WERI-Rb-1 (cell line): ENCODE data around the gene PROKR1.
"Not testable (repeated sequence)": the region's sequence is repeated elsewhere in the genome, so short reads cannot be mapped to it uniquely, and the experiment has no call there.

Experiments used
- DNase-seq: peaks from one replicate; pipeline ENCODE4 v3.0.0-alpha.2; 2020
- H3K27ac ChIP-seq: fragments of 250-450 bp; sonication (Bioruptor Pico); 2 replicates; pipeline ENCODE4 v1.5.1; 2020; ENCODE audit warnings: mild to moderate bottlenecking, moderate library complexity
- H3K27me3 ChIP-seq: fragments of 250-450 bp; sonication (Bioruptor Pico); 2 replicates; pipeline ENCODE4 v1.5.1; 2021; ENCODE audit warnings: mild to moderate bottlenecking, low read depth, moderate library complexity; ENCODE audit not compliant: insufficient read depth, severe bottlenecking
- H3K36me3 ChIP-seq: fragments of 250-450 bp; sonication (Bioruptor Pico); 2 replicates; pipeline ENCODE4 v1.5.1; 2020; ENCODE audit warnings: mild to moderate bottlenecking, moderate library complexity
- H3K4me3 ChIP-seq: 2 replicates; pipeline ENCODE4 v1.5.1; 2011; ENCODE audit warnings: low read depth, mild to moderate bottlenecking, control low read depth, low read length
- H3K9me3 ChIP-seq: fragments of 250-450 bp; sonication (Bioruptor Pico); 2 replicates; pipeline ENCODE4 v1.5.1; 2021; ENCODE audit warnings: mild to moderate bottlenecking, moderate library complexity; ENCODE audit not compliant: severe bottlenecking
- CTCF ChIP-seq: IDR thresholded peaks from 2 replicates; pipeline ENCODE4 v1.5.1; 2011; ENCODE audit warnings: low read depth, mild to moderate bottlenecking, control low read depth, inconsistent platforms, low read length

PROKR1 gene

DNA sequence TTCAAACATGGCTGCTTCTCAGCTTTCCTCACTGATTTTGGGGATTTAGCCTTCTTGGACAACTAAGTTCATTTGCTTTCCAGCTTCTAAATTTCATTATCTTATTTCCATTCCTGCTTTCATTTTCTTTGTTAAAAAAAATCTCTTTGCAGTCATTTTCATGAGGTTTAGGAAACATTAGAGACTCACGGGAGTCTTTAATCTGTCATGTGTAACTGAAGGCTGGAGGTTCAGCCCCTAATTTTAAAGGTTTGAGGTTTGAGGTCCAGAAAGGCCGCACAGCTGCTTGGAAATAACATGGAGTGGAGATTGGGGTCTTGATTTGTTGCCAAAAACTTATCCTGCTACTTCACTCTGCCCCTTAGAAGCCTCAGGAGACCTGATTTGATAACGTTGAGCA lies 30.3 kb downstream of the PROKR1 start:
- TF ChIP-seq CTCF, result no peak
- Histone ChIP-seq H3K4me3 (no peak overlapping the region), H3K27me3 (no peaks in the 10 kb centered on the region), H3K27ac (no peak overlapping the region), H3K36me3 (no peaks in the 10 kb centered on the region), H3K9me3 (peaks cover 5% of the 10 kb centered on the region)
- no peak for DNase-seq

GRCh38 chr2:68675470-68675869 lies 32.1 kb downstream of the PROKR1 start:
- Histone ChIP-seq H3K36me3 (no peaks in the 10 kb centered on the region), H3K4me3 (no peak overlapping the region), H3K9me3 (peaks cover 5% of the 10 kb centered on the region), H3K27me3 (no peaks in the 10 kb centered on the region), H3K27ac (no peak overlapping the region)
- no peak for TF ChIP-seq CTCF
- DNase-seq, result no peak

GRCh38 chr2:68677837-68678236 lies 34.5 kb downstream of the PROKR1 start:
- H3K27me3 ChIP-seq, DNase-seq, H3K9me3 ChIP-seq, H3K4me3 ChIP-seq, H3K27ac ChIP-seq, H3K36me3 ChIP-seq: not testable (repeated sequence)

- not testable (repeated sequence) for H3K9me3 ChIP-seq, H3K36me3 ChIP-seq, H3K27me3 ChIP-seq, H3K27ac ChIP-seq
- H3K4me3 ChIP-seq, result peak overlapping the region; percentile 10; the same call in 1 of the 2 replicates
- peak; percentile 36 for DNase-seq
Observed at GRCh38 chr2:68679166-68679916, 36.0 kb downstream of the PROKR1 start.

- H3K9me3 ChIP-seq, H3K4me3 ChIP-seq, H3K27me3 ChIP-seq, H3K36me3 ChIP-seq, H3K27ac ChIP-seq, DNase-seq: not testable (repeated sequence)
Observed at GRCh38 chr2:68679917-68680267, 36.5 kb downstream of the PROKR1 start.

GRCh38 chr2:68684197-68684596 lies 40.8 kb downstream of the PROKR1 start:
- H3K36me3 ChIP-seq, result no peaks in the 10 kb centered on the region
- no peaks in the 10 kb centered on the region for H3K27me3 ChIP-seq
- DNase-seq, result no peak
- TF ChIP-seq CTCF, result no peak
- H3K4me3 ChIP-seq, result no peak overlapping the region
- H3K9me3 ChIP-seq, result no peaks in the 10 kb centered on the region
- H3K27ac ChIP-seq, result no peak overlapping the region

DNA sequence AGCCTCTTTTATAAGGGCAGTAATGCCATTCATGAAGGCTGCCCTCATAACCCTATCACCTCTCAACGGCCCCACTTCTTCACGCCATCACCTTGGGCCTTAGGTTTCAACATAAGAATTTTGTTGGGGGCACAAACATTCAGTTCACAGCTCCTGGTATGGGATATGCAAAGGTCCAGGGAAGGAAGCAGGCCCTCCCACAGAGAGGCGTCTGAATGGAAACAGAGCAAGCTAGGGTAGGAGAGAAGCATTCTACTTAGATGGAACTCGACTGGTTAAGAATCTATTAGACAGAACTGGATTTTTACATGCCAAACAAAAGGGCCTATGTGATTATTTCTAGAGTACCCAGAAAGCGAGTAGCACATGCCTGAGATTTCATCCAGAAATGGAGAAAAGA lies 42.8 kb downstream of the PROKR1 start:
- H3K4me3 ChIP-seq, result no peak overlapping the region
- no peaks in the 10 kb centered on the region for H3K36me3 ChIP-seq
- no peak for TF ChIP-seq CTCF
- no peaks in the 10 kb centered on the region for H3K9me3 ChIP-seq
- no peak for DNase-seq
- H3K27me3 ChIP-seq, result no peaks in the 10 kb centered on the region
- H3K27ac ChIP-seq, result no peak overlapping the region
